GM12878 (cell line): Measurements from ENCODE around the gene NXPE1.

Experiments used
- BHLHE40 ChIP-seq, 2 experiments: fragments of 450-650 bp in 1 of 2; IDR thresholded peaks; 2 replicates each; pipeline ENCODE4 v1.6.1; 2011 to 2017; ENCODE audit warnings: low read depth in 2 of 2, borderline replicate concordance in 1 of 2, improper control_type of control experiment in 1 of 2, low read length in 1 of 2, mild to moderate bottlenecking in 1 of 2
- BRCA1 ChIP-seq: IDR thresholded peaks from 2 replicates; pipeline ENCODE4 v1.6.1; 2011; ENCODE audit warnings: low read depth, low read length, improper control_type of control experiment
- CREM ChIP-seq: IDR thresholded peaks from 2 replicates; pipeline ENCODE4 v1.6.1; 2014; ENCODE audit warnings: antibody characterized with exemption, low read depth
- CTCF ChIP-seq, 3 experiments: IDR thresholded peaks in 2 of 3; conservative IDR thresholded peaks in 1 of 3; 2 replicates each; pipeline ENCODE4 v1.5.1; 2011; ENCODE audit warnings: low read depth in 3 of 3, low read length in 3 of 3, mild to moderate bottlenecking in 3 of 3, control low read depth in 2 of 3, moderate library complexity in 2 of 3, inconsistent platforms in 1 of 3, mixed read lengths in 1 of 3; ENCODE audit not compliant: control insufficient read depth in 2 of 3, insufficient read depth in 1 of 3; ENCODE audit errors: extremely low read depth in 1 of 3
- FOXM1 ChIP-seq: IDR thresholded peaks from 2 replicates; pipeline ENCODE4 v1.6.1; 2012; ENCODE audit warnings: low read depth, mild to moderate bottlenecking, inconsistent platforms, low read length, moderate library complexity
- HDGF ChIP-seq: fragments of 450-650 bp; IDR thresholded peaks from 2 replicates; pipeline ENCODE4 v1.6.1; 2016; ENCODE audit warnings: antibody characterized with exemption
- POLR2A ChIP-seq: IDR thresholded peaks from 2 replicates; pipeline ENCODE4 v1.6.1; 2011; ENCODE audit warnings: low read depth, mild to moderate bottlenecking, low read length
- POLR2AphosphoS2 ChIP-seq: IDR thresholded peaks from 2 replicates; pipeline ENCODE4 v1.6.1; 2011; ENCODE audit warnings: low read depth, mild to moderate bottlenecking, low read length, improper control_type of control experiment, moderate library complexity
- POLR2AphosphoS5 ChIP-seq: IDR thresholded peaks from 2 replicates; pipeline ENCODE4 v1.6.1; 2011; ENCODE audit warnings: mild to moderate bottlenecking, low read length, inconsistent platforms
- RBBP5 ChIP-seq: fragments of 200-600 bp; sonication (generic); conservative IDR thresholded peaks from 2 replicates; pipeline ENCODE4 v1.6.1; 2016
- REST ChIP-seq: IDR thresholded peaks from 2 replicates; pipeline ENCODE4 v1.6.1; 2012; ENCODE audit warnings: mild to moderate bottlenecking, low read depth, low read length
- TF ChIP-seq, protein P1 (sequence below): fragments of 450-650 bp; IDR thresholded peaks from 2 replicates; pipeline ENCODE4 v1.6.1; 2017; ENCODE audit warnings: antibody characterized with exemption, mild to moderate bottlenecking, moderate library complexity
- TF ChIP-seq, protein P2 (sequence below): fragments of 450-650 bp; IDR thresholded peaks from 2 replicates; pipeline ENCODE4 v1.6.1; 2014; ENCODE audit warnings: mild to moderate bottlenecking

DNA sequence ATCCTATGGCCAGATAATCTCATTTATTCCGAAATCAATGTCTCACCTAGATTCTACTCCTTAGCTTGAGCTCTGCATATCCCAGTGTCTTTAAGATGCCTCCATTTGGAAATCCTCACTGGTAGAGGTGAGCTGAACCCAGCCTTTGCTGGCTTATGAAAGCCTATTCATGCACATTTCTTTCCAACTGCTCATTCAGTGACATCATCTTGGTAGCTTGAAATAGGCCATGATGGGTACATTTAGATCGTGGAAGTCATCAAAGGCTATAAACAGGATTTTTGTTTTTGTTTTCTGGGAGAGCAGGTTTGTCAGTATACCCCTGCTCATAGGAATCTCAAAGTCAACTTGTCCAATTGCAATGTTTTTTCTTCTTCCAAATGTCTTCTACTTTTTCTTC is 6.0 kb downstream of the NXPE1 start:
- TF ChIP-seq HDGF, result no peak
- no peak for TF ChIP-seq REST
- no peak for TF ChIP-seq FOXM1
- TF ChIP-seq CTCF (IDR thresholded peaks at IDR 0.05 in 2 of 3, conservative IDR thresholded peaks at IDR 0.05 in 1 of 3; ENCODE audit: control insufficient read depth in 2 of 3, extremely low read depth in 1 of 3, insufficient read depth in 1 of 3, low read depth in 3 of 3, low read length in 3 of 3), result no peak
- no peak for TF ChIP-seq POLR2AphosphoS2
- TF ChIP-seq POLR2AphosphoS5, result no peak
- TF ChIP-seq BHLHE40 (IDR thresholded peaks at IDR 0.05; ENCODE audit: borderline replicate concordance in 1 of 2, low read depth in 2 of 2, low read length in 1 of 2), result no peak
- no peak for TF ChIP-seq RBBP5
- TF ChIP-seq, protein P1, sequence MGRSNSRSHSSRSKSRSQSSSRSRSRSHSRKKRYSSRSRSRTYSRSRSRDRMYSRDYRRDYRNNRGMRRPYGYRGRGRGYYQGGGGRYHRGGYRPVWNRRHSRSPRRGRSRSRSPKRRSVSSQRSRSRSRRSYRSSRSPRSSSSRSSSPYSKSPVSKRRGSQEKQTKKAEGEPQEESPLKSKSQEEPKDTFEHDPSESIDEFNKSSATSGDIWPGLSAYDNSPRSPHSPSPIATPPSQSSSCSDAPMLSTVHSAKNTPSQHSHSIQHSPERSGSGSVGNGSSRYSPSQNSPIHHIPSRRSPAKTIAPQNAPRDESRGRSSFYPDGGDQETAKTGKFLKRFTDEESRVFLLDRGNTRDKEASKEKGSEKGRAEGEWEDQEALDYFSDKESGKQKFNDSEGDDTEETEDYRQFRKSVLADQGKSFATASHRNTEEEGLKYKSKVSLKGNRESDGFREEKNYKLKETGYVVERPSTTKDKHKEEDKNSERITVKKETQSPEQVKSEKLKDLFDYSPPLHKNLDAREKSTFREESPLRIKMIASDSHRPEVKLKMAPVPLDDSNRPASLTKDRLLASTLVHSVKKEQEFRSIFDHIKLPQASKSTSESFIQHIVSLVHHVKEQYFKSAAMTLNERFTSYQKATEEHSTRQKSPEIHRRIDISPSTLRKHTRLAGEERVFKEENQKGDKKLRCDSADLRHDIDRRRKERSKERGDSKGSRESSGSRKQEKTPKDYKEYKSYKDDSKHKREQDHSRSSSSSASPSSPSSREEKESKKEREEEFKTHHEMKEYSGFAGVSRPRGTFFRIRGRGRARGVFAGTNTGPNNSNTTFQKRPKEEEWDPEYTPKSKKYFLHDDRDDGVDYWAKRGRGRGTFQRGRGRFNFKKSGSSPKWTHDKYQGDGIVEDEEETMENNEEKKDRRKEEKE, result no peak
- TF ChIP-seq CREM, result no peak
- TF ChIP-seq, protein P2, sequence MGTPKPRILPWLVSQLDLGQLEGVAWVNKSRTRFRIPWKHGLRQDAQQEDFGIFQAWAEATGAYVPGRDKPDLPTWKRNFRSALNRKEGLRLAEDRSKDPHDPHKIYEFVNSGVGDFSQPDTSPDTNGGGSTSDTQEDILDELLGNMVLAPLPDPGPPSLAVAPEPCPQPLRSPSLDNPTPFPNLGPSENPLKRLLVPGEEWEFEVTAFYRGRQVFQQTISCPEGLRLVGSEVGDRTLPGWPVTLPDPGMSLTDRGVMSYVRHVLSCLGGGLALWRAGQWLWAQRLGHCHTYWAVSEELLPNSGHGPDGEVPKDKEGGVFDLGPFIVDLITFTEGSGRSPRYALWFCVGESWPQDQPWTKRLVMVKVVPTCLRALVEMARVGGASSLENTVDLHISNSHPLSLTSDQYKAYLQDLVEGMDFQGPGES, result no peak
- no peak for TF ChIP-seq POLR2A
- TF ChIP-seq BRCA1, result no peak
